ENCODE data around the gene ITGAD.

DNA sequence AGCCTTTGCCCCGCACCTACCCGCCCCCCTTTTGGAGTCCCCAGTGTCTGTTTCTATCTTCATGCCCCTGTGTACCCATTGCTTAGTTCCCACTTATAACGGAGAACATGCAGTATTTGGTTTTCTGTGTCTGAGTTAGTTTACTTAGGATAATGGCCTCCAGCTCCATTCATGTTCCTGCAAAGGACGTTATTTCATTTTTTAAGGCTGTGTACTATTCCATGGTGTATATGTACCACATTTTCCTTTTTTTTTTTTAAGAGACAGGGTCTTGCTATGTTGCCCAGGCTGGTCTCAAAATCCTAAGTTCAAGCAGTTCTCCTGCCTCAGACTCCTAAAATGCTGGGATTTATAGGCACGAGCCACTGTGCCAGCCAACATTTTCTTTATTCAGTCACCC lies 74.7 kb downstream of the ITGAD start:
- TF ChIP-seq EZH2 (IDR thresholded peaks at IDR 0.05; ENCODE audit: borderline replicate concordance, insufficient read depth, low read depth, low read length, poor library complexity, severe bottlenecking), result no peak
- TF ChIP-seq, protein P1, sequence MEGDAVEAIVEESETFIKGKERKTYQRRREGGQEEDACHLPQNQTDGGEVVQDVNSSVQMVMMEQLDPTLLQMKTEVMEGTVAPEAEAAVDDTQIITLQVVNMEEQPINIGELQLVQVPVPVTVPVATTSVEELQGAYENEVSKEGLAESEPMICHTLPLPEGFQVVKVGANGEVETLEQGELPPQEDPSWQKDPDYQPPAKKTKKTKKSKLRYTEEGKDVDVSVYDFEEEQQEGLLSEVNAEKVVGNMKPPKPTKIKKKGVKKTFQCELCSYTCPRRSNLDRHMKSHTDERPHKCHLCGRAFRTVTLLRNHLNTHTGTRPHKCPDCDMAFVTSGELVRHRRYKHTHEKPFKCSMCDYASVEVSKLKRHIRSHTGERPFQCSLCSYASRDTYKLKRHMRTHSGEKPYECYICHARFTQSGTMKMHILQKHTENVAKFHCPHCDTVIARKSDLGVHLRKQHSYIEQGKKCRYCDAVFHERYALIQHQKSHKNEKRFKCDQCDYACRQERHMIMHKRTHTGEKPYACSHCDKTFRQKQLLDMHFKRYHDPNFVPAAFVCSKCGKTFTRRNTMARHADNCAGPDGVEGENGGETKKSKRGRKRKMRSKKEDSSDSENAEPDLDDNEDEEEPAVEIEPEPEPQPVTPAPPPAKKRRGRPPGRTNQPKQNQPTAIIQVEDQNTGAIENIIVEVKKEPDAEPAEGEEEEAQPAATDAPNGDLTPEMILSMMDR (IDR thresholded peaks at IDR 0.05), result no peak
